Measurements from ENCODE around the gene ZNF428. TPM values are rescaled to one million over a fixed set of nuclear protein-coding genes. Genes with fewer than 3 reads are reported as not detected.

ZNF428 gene
- polyA plus RNA-seq, 1 of the 3 experiments (the other 2 are of a cell fraction), result 79.5 TPM

GRCh38 chr19:43640424-43640757 lies 21.0 kb upstream of the ZNF428 start:
- Histone ChIP-seq H3K9me3 (no peaks in the 10 kb centered on the region), H3K36me3 (replicated peaks in 1 of 2; ENCODE audit: control insufficient read depth in 1 of 2, insufficient read depth in 2 of 2, low read length in 1 of 2) (no peaks in the 10 kb centered on the region), H3K27ac (ENCODE audit: low read depth in 2 of 2, low read length in 1 of 2) (no peak overlapping the region), H3F3A (replicated peaks; ENCODE audit: insufficient read depth) (peaks cover 12% of the 10 kb centered on the region), H4K20me1 (ENCODE audit: insufficient read depth) (no peaks in the 10 kb centered on the region), H3K4me1 (ENCODE audit: control insufficient read depth in 1 of 2, insufficient read depth in 2 of 2, low read depth in 1 of 2, low read length in 1 of 2) (peaks cover 0 to 14% of the 10 kb centered on the region in 2 experiments; a peak in 1 of 4 replicates), H3K4me3 (ENCODE audit: low read depth in 2 of 2, low read length in 1 of 2) (peak overlapping the region; percentile 50 to 59), H3K9me2 (no peaks in the 10 kb centered on the region), H2AFZ (ENCODE audit: low read depth) (peak overlapping the region; percentile 63; the same call in 1 of the 2 replicates), H3K79me2 (ENCODE audit: insufficient read depth) (no peaks in the 10 kb centered on the region), H3K9ac (no peak overlapping the region), H3K4me2 (peak overlapping the region; percentile 81), H3K27me3 (ENCODE audit: insufficient read depth) (no peaks in the 10 kb centered on the region; the same call in 1 of the 2 replicates)
- TF ChIP-seq NRF1 (IDR thresholded peaks at IDR 0.05; ENCODE audit: low read depth, low read length), result no peak
- no peak for TF ChIP-seq YY1 (IDR thresholded peaks at IDR 0.05; ENCODE audit: low read depth)
- no peak for TF ChIP-seq GATA2 (CRISPR knock-in tag; IDR thresholded peaks at IDR 0.05)
- no peak for TF ChIP-seq USF2 (IDR thresholded peaks at IDR 0.05; ENCODE audit: borderline replicate concordance, low read depth, low read length)
- TF ChIP-seq TEAD4 (IDR thresholded peaks at IDR 0.05; ENCODE audit: borderline replicate concordance, insufficient read depth), result no peak
- no peak for TF ChIP-seq MAX (IDR thresholded peaks at IDR 0.05; ENCODE audit: low read depth)
- TF ChIP-seq CTCF (IDR thresholded peaks at IDR 0.05), result no peak
- TF ChIP-seq RFX5 (IDR thresholded peaks at IDR 0.05; ENCODE audit: low read length), result no peak
- no peak for TF ChIP-seq FOXM1 (IDR thresholded peaks at IDR 0.05; ENCODE audit: low read depth)
- TF ChIP-seq SMC3 (IDR thresholded peaks at IDR 0.05; ENCODE audit: low read depth, low read length), result no peak
- TF ChIP-seq RXRA (IDR thresholded peaks at IDR 0.05; ENCODE audit: borderline replicate concordance, low read depth), result no peak
- TF ChIP-seq EZH2phosphoT487 (IDR thresholded peaks at IDR 0.05; ENCODE audit: borderline replicate concordance, low read depth), result no peak
- no peak for TF ChIP-seq FOSL2 (IDR thresholded peaks at IDR 0.05; ENCODE audit: borderline replicate concordance, low read depth)
- TF ChIP-seq TCF12 (IDR thresholded peaks at IDR 0.05), result no peak
- TF ChIP-seq REST (IDR thresholded peaks at IDR 0.05; ENCODE audit: low read depth, low read length), result no peak
- no peak for TF ChIP-seq MEF2A (IDR thresholded peaks at IDR 0.05; ENCODE audit: borderline replicate concordance, low read depth)
- no peak for DNase-seq
- ChIA-PET POLR2A (no interaction called here), CTCF (interaction anchor here (2.0 kb wide), 1 partner anchor 11 kb away, joined by 10 read pairs; no protein-coding TSS in a partner anchor)
- WGBS (ENCODE audit: low lambda C conversion rate), result 34% methylated on average over 4 of the region's 9 CpGs
